Measurements from ENCODE around the gene KLHL41. TPM values are rescaled to one million over a fixed set of nuclear protein-coding genes. Genes with fewer than 3 reads are reported as not detected.

KLHL41 gene
- total RNA-seq, 1 donor from 2014 or later = not detected

GRCh38 chr2:169479257-169480078 is 30.0 kb upstream of the KLHL41 start, which contains the start of gene BBS5:
TSS of gene BBS5 (plus strand) at chr2:169479494. CDS start at chr2:169479554, 60 bp downstream.
- peak; percentile 72 for TF ChIP-seq CTCF (IDR thresholded peaks at IDR 0.05; ENCODE audit: insufficient read depth, low read length, severe bottlenecking)
- no peaks in the 10 kb centered on the region for H3K36me3 ChIP-seq (ENCODE audit: control insufficient read depth, insufficient read depth, low read length)
- H3K4me3 ChIP-seq (ENCODE audit: low read depth, low read length) = peak within 1 kb of the TSS; percentile 75
- FAIRE-seq (no peak), DNase-seq (ENCODE audit: low read depth) (peak; percentile 68)
- H3K27me3 ChIP-seq (ENCODE audit: control insufficient read depth, insufficient read depth, low read length) = no peaks in the 10 kb centered on the region

GRCh38 chr2:169480079-169480465 is 29.4 kb upstream of the KLHL41 start:
- Histone ChIP-seq H3K4me3 (ENCODE audit: low read depth, low read length) (peak overlapping the region; percentile 75), H3K36me3 (ENCODE audit: control insufficient read depth, insufficient read depth, low read length) (no peaks in the 10 kb centered on the region), H3K27me3 (ENCODE audit: control insufficient read depth, insufficient read depth, low read length) (no peaks in the 10 kb centered on the region)
- FAIRE-seq (no peak), DNase-seq (ENCODE audit: low read depth) (peak; percentile 5)
- TF ChIP-seq CTCF (IDR thresholded peaks at IDR 0.05; ENCODE audit: insufficient read depth, low read length, severe bottlenecking) = no peak

- Histone ChIP-seq H3K27me3 (ENCODE audit: control insufficient read depth, insufficient read depth, low read length) (no peaks in the 10 kb centered on the region), H3K36me3 (ENCODE audit: control insufficient read depth, insufficient read depth, low read length) (no peaks in the 10 kb centered on the region), H3K4me3 (ENCODE audit: low read depth, low read length) (no peak overlapping the region)
- no peak for TF ChIP-seq CTCF (IDR thresholded peaks at IDR 0.05; ENCODE audit: insufficient read depth, low read length, severe bottlenecking)
- no peak for DNase-seq (ENCODE audit: low read depth)
- FAIRE-seq = no peak
These were observed 23.8 kb upstream of the KLHL41 start for GRCh38 chr2:169485650-169486138.

GRCh38 chr2:169486487-169486886 is 23.0 kb upstream of the KLHL41 start:
- H3K36me3 ChIP-seq (ENCODE audit: control insufficient read depth, insufficient read depth, low read length) = no peaks in the 10 kb centered on the region
- no peak for FAIRE-seq

GRCh38 chr2:169490834-169491233 is 18.7 kb upstream of the KLHL41 start:
- DNase-seq (ENCODE audit: low read depth) (no peak), FAIRE-seq (no peak)
- no peak for TF ChIP-seq CTCF (IDR thresholded peaks at IDR 0.05; ENCODE audit: insufficient read depth, low read length, severe bottlenecking)
- Histone ChIP-seq H3K27me3 (ENCODE audit: control insufficient read depth, insufficient read depth, low read length) (no peaks in the 10 kb centered on the region), H3K36me3 (ENCODE audit: control insufficient read depth, insufficient read depth, low read length) (no peaks in the 10 kb centered on the region), H3K4me3 (ENCODE audit: low read depth, low read length) (no peak overlapping the region)

More at GRCh38 chr2:169486487-169486886, 23.0 kb upstream of the KLHL41 start:
- H3K4me3 ChIP-seq (ENCODE audit: low read depth, low read length) = no peak overlapping the region
- DNase-seq (ENCODE audit: low read depth) = no peak
- H3K27me3 ChIP-seq (ENCODE audit: control insufficient read depth, insufficient read depth, low read length) = no peaks in the 10 kb centered on the region
- no peak for TF ChIP-seq CTCF (IDR thresholded peaks at IDR 0.05; ENCODE audit: insufficient read depth, low read length, severe bottlenecking)
